ENCODE results near the gene MROH2A. TPM values are rescaled to one million over a fixed set of nuclear protein-coding genes. Genes with fewer than 3 reads are reported as not detected.

MROH2A gene
- total RNA-seq, 1 donor from 2014 or later = 0.31 TPM

- no peak for DNase-seq (ENCODE audit: low spot score)
- no peak overlapping the region for H3K27ac Mint-ChIP-seq (ENCODE audit: unreplicated experiment)
- H3K36me3 Mint-ChIP-seq (ENCODE audit: low read depth, unreplicated experiment) = no peaks in the 10 kb centered on the region
- peaks cover 3% of the 10 kb centered on the region for H3K27me3 Mint-ChIP-seq (ENCODE audit: unreplicated experiment)
- peak overlapping the region; percentile 98 for H3K4me3 Mint-ChIP-seq (ENCODE audit: unreplicated experiment)
- peaks cover 28% of the 10 kb centered on the region for H3K4me1 Mint-ChIP-seq (ENCODE audit: unreplicated experiment)
- no peak for TF ChIP-seq CTCF (IDR thresholded peaks at IDR 0.05; ENCODE audit: unreplicated experiment)
- H3K9me3 Mint-ChIP-seq (ENCODE audit: unreplicated experiment) = no peaks in the 10 kb centered on the region
Measured at GRCh38 chr2:233853883-233854240, 75.7 kb downstream of the MROH2A start.

DNA sequence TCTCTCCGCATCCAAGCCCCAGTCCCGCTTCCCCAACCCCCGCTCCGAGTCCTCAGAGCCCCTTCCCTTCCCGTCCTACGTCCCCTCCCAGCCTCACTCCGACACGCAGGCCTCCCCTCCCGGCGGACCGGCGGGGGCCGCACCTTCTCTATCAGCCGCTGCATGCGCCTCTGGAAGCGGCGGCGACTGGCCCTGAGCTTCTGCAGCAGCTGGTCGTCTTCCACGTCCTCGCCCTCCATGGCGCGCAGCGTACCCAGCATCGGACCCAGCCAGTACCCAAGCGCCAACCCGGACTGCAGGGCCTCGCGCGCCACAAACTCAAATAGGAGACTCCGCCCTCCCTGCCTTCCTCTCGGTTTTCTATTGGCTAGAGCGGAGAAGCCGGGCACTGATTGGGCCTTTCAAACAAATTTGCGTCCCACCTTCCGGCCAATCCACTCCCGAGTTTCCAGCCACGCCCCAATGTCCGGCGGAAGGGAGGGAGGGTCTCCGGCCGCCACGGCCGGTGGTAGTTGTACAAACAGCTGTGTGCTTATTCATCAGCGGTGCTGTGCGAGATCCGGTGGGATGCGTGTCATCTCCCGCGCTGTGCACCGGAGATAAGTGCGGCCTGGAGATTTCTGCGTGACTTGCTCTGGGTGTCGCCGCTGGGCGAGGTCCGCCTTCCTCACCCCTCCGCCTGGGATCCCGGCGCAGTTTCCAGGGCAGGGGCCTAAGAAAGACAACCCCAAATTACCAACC, 76.3 kb downstream of the MROH2A start, which contains the start of gene HJURP:
TSS of gene HJURP (minus strand) at position 295 of the 741 bp plus-strand sequence. CDS start at position 260, 35 bp downstream.
- peaks cover 28% of the 10 kb centered on the region for H3K4me1 Mint-ChIP-seq (ENCODE audit: unreplicated experiment)
- TF ChIP-seq CTCF (IDR thresholded peaks at IDR 0.05; ENCODE audit: unreplicated experiment) = no peak
- no peaks in the 10 kb centered on the region for H3K36me3 Mint-ChIP-seq (ENCODE audit: low read depth, unreplicated experiment)
- peak; percentile 89 for DNase-seq (ENCODE audit: low spot score)
- H3K27me3 Mint-ChIP-seq (ENCODE audit: unreplicated experiment) = peaks cover 3% of the 10 kb centered on the region
- no peaks in the 10 kb centered on the region for H3K9me3 Mint-ChIP-seq (ENCODE audit: unreplicated experiment)
- peak within 1 kb of the TSS; percentile 70 for H3K27ac Mint-ChIP-seq (ENCODE audit: unreplicated experiment)
- peak within 1 kb of the TSS; percentile 98 for H3K4me3 Mint-ChIP-seq (ENCODE audit: unreplicated experiment)

- no peak overlapping the region for H3K27ac Mint-ChIP-seq (ENCODE audit: unreplicated experiment)
- no peak for DNase-seq (ENCODE audit: low spot score)
- no peak overlapping the region for H3K4me3 Mint-ChIP-seq (ENCODE audit: unreplicated experiment)
- H3K4me1 Mint-ChIP-seq (ENCODE audit: unreplicated experiment) = peaks cover 21% of the 10 kb centered on the region
- peaks cover 3% of the 10 kb centered on the region for H3K27me3 Mint-ChIP-seq (ENCODE audit: unreplicated experiment)
- no peaks in the 10 kb centered on the region for H3K36me3 Mint-ChIP-seq (ENCODE audit: low read depth, unreplicated experiment)
- no peak for TF ChIP-seq CTCF (IDR thresholded peaks at IDR 0.05; ENCODE audit: unreplicated experiment)
- no peaks in the 10 kb centered on the region for H3K9me3 Mint-ChIP-seq (ENCODE audit: unreplicated experiment)
Measured at GRCh38 chr2:233855345-233855744, 77.2 kb downstream of the MROH2A start.

DNA sequence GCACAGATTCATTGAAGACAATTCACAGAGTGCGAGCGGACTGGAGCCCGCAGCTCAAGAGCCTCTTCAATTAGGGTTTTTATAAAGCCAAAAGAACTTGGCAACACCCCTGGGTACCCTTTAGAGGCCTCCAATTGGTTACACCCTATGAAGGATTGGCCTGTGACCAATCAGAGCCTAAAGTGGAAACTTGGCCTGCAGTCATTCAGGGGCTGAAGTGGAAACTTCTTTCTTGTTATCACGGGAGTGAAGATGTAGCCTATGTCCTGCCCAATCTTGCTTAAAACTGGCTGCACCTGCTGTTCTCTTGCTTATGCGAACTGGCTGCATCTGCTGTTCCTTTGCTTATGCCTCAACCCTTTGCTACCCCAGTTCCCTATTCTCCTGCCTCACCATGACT, 78.1 kb downstream of the MROH2A start:
- DNase-seq (ENCODE audit: low spot score) = no peak
- Mint-ChIP-seq H3K27me3 (ENCODE audit: unreplicated experiment) (peaks cover 3% of the 10 kb centered on the region), H3K36me3 (ENCODE audit: low read depth, unreplicated experiment) (no peaks in the 10 kb centered on the region), H3K4me3 (ENCODE audit: unreplicated experiment) (no peak overlapping the region), H3K9me3 (ENCODE audit: unreplicated experiment) (no peaks in the 10 kb centered on the region), H3K27ac (ENCODE audit: unreplicated experiment) (no peak overlapping the region), H3K4me1 (ENCODE audit: unreplicated experiment) (peaks cover 21% of the 10 kb centered on the region)
- no peak for TF ChIP-seq CTCF (IDR thresholded peaks at IDR 0.05; ENCODE audit: unreplicated experiment)

GRCh38 chr2:233857511-233858141, 79.5 kb downstream of the MROH2A start:
- peak; percentile 57 for DNase-seq (ENCODE audit: low spot score)
- Mint-ChIP-seq H3K27ac (ENCODE audit: unreplicated experiment) (no peak overlapping the region), H3K4me1 (ENCODE audit: unreplicated experiment) (peaks cover 11% of the 10 kb centered on the region), H3K4me3 (ENCODE audit: unreplicated experiment) (no peak overlapping the region), H3K27me3 (ENCODE audit: unreplicated experiment) (peaks cover 2% of the 10 kb centered on the region), H3K36me3 (ENCODE audit: low read depth, unreplicated experiment) (no peaks in the 10 kb centered on the region), H3K9me3 (ENCODE audit: unreplicated experiment) (no peaks in the 10 kb centered on the region)
- TF ChIP-seq CTCF (IDR thresholded peaks at IDR 0.05; ENCODE audit: unreplicated experiment) = peak; percentile 88

Measured in endothelial cell (in vitro differentiated cells).